ENCODE results near the gene PRUNE1.

DNA sequence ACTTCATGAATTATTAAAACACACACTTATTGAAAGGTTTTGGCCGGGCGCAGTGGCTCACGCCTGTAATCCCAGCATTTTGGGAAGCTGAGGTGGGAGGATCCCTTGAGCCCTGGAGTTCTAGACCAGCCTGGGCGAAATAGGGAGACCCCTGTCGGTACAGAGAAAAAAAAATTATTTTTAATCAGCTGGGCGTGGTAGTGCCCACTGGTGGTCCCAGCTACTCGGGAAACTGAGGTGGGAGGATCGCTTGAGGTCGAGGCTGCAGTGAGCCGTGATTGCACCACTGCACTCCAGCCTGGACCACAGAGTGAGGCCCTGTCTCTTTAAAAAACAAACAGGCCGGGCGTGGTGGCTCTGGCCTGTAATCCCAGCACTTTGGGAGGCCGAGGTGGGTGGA is 64.0 kb downstream of the PRUNE1 start:
- TF ChIP-seq, protein P1, sequence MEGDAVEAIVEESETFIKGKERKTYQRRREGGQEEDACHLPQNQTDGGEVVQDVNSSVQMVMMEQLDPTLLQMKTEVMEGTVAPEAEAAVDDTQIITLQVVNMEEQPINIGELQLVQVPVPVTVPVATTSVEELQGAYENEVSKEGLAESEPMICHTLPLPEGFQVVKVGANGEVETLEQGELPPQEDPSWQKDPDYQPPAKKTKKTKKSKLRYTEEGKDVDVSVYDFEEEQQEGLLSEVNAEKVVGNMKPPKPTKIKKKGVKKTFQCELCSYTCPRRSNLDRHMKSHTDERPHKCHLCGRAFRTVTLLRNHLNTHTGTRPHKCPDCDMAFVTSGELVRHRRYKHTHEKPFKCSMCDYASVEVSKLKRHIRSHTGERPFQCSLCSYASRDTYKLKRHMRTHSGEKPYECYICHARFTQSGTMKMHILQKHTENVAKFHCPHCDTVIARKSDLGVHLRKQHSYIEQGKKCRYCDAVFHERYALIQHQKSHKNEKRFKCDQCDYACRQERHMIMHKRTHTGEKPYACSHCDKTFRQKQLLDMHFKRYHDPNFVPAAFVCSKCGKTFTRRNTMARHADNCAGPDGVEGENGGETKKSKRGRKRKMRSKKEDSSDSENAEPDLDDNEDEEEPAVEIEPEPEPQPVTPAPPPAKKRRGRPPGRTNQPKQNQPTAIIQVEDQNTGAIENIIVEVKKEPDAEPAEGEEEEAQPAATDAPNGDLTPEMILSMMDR (IDR thresholded peaks at IDR 0.05; ENCODE audit: poor library complexity), result no peak
- no peak for TF ChIP-seq EZH2 (IDR thresholded peaks at IDR 0.05; ENCODE audit: borderline replicate concordance)
